A549 (cell line): ENCODE results near the gene TRDN.

Experiments used
- CHD2 ChIP-seq: fragments of 150-350 bp; IDR thresholded peaks from 2 replicates; pipeline ENCODE4 v1.6.1; 2014; ENCODE audit warnings: low read length; ENCODE audit not compliant: partially characterized antibody
- CTCF ChIP-seq: fragments of >200 bp; sonication (Bioruptor Twin); formaldehyde crosslinking; IDR thresholded peaks from 3 replicates; pipeline ENCODE4 v1.5.1; 2016
- EP300 ChIP-seq, 2 experiments: fragments of >200 bp; sonication (Bioruptor Twin); formaldehyde crosslinking; IDR thresholded peaks; 2 replicates in 1 of 2; 3 replicates in 1 of 2; pipeline ENCODE4 v1.6.1; 2016 to 2017
- KDM5A ChIP-seq: fragments of 200-600 bp; sonication (generic); IDR thresholded peaks from 2 replicates; pipeline ENCODE4 v1.6.1; 2016; ENCODE audit warnings: antibody characterized with exemption, mild to moderate bottlenecking
- POLR2A ChIP-seq: IDR thresholded peaks from 2 replicates; pipeline ENCODE4 v1.6.1; 2012; ENCODE audit warnings: mild to moderate bottlenecking, low read length
- RCOR1 ChIP-seq: fragments of 150-350 bp; IDR thresholded peaks from 2 replicates; pipeline ENCODE4 v1.6.1; 2014; ENCODE audit warnings: antibody characterized with exemption, low read length, low read depth
- REST ChIP-seq: fragments of 200-600 bp; sonication (generic); IDR thresholded peaks from 2 replicates; pipeline ENCODE4 v1.6.1; 2016; ENCODE audit warnings: antibody characterized with exemption, mild to moderate bottlenecking, moderate library complexity

- TF ChIP-seq CTCF = no peak
- TF ChIP-seq EP300 (IDR thresholded peaks at IDR 0.05) = no peak
- TF ChIP-seq CHD2 = no peak
- TF ChIP-seq RCOR1 = no peak
- no peak for TF ChIP-seq POLR2A
- no peak for TF ChIP-seq REST
- TF ChIP-seq KDM5A = no peak
Observed at GRCh38 chr6:123676793-123677192, 40.0 kb upstream of the TRDN start.
